HUES48 (cell line): Measurements from ENCODE around the gene SRI.

Source experiments
- H3K27ac ChIP-seq: one replicate; pipeline ENCODE4 v1.7.0; 2013; ENCODE audit warnings: low read depth, low read length, inconsistent platforms
- H3K27me3 ChIP-seq: 2 replicates; pipeline ENCODE4 v1.6.1; 2013; ENCODE audit warnings: mild to moderate bottlenecking, low read length; ENCODE audit not compliant: control insufficient read depth, insufficient read depth
- H3K36me3 ChIP-seq: 2 replicates; pipeline ENCODE4 v1.6.1; 2013; ENCODE audit warnings: low read length; ENCODE audit not compliant: control insufficient read depth, insufficient read depth
- H3K4me1 ChIP-seq: 2 replicates; pipeline ENCODE4 v1.6.1; 2013; ENCODE audit warnings: mild to moderate bottlenecking, low read length; ENCODE audit not compliant: control insufficient read depth, insufficient read depth
- H3K4me3 ChIP-seq: 2 replicates; pipeline ENCODE4 v1.5.1; 2013; ENCODE audit warnings: mild to moderate bottlenecking, low read depth, low read length
- H3K9ac ChIP-seq: 2 replicates; pipeline ENCODE4 v1.6.1; 2013; ENCODE audit warnings: mild to moderate bottlenecking, low read depth, low read length, moderate library complexity
- H3K9me3 ChIP-seq: 2 replicates; pipeline ENCODE4 v1.6.1; 2013; ENCODE audit warnings: low read length; ENCODE audit not compliant: control insufficient read depth, insufficient read depth

SRI gene

GRCh38 chr7:88256906-88257305, 37.1 kb upstream of the SRI start:
- Histone ChIP-seq H3K27ac (no peak overlapping the region), H3K4me3 (no peak overlapping the region), H3K9me3 (peaks cover 5% of the 10 kb centered on the region), H3K4me1 (no peaks in the 10 kb centered on the region), H3K27me3 (no peaks in the 10 kb centered on the region), H3K9ac (no peak overlapping the region), H3K36me3 (no peaks in the 10 kb centered on the region)

- Histone ChIP-seq H3K9me3 (peaks cover 5% of the 10 kb centered on the region), H3K4me1 (no peaks in the 10 kb centered on the region), H3K9ac (no peak overlapping the region), H3K36me3 (no peaks in the 10 kb centered on the region), H3K27me3 (no peaks in the 10 kb centered on the region), H3K27ac (no peak overlapping the region), H3K4me3 (no peak overlapping the region)
Measured at GRCh38 chr7:88254721-88255424, 35.0 kb upstream of the SRI start.

GRCh38 chr7:88253640-88254039, 33.8 kb upstream of the SRI start:
- H3K4me3 ChIP-seq, result no peak overlapping the region
- H3K4me1 ChIP-seq, result no peaks in the 10 kb centered on the region
- no peaks in the 10 kb centered on the region for H3K27me3 ChIP-seq
- no peak overlapping the region for H3K27ac ChIP-seq
- H3K36me3 ChIP-seq, result no peaks in the 10 kb centered on the region
- peaks cover 5% of the 10 kb centered on the region for H3K9me3 ChIP-seq
- H3K9ac ChIP-seq, result no peak overlapping the region

GRCh38 chr7:88244258-88244657, 24.4 kb upstream of the SRI start:
- no peaks in the 10 kb centered on the region for H3K9me3 ChIP-seq
- H3K27ac ChIP-seq, result no peak overlapping the region
- no peak overlapping the region for H3K4me3 ChIP-seq
- H3K27me3 ChIP-seq, result no peaks in the 10 kb centered on the region
- H3K36me3 ChIP-seq, result no peaks in the 10 kb centered on the region
- no peaks in the 10 kb centered on the region for H3K4me1 ChIP-seq
- H3K9ac ChIP-seq, result no peak overlapping the region

GRCh38 chr7:88243345-88243909, 23.6 kb upstream of the SRI start:
- Histone ChIP-seq H3K36me3 (no peaks in the 10 kb centered on the region), H3K27me3 (no peaks in the 10 kb centered on the region), H3K4me3 (no peak overlapping the region), H3K27ac (no peak overlapping the region), H3K9ac (no peak overlapping the region), H3K4me1 (no peaks in the 10 kb centered on the region), H3K9me3 (no peaks in the 10 kb centered on the region)

GRCh38 chr7:88239852-88240251, 20.0 kb upstream of the SRI start:
- no peak overlapping the region for H3K9ac ChIP-seq
- peaks cover 4% of the 10 kb centered on the region; the same call in 1 of the 2 replicates for H3K4me1 ChIP-seq
- H3K36me3 ChIP-seq, result no peaks in the 10 kb centered on the region
- H3K4me3 ChIP-seq, result no peak overlapping the region
- no peaks in the 10 kb centered on the region for H3K27me3 ChIP-seq
- no peak overlapping the region for H3K27ac ChIP-seq
- no peaks in the 10 kb centered on the region for H3K9me3 ChIP-seq

- Histone ChIP-seq H3K9ac (no peak overlapping the region), H3K27me3 (no peaks in the 10 kb centered on the region), H3K9me3 (no peaks in the 10 kb centered on the region), H3K4me3 (no peak overlapping the region), H3K27ac (no peak overlapping the region), H3K36me3 (no peaks in the 10 kb centered on the region), H3K4me1 (peaks cover 4% of the 10 kb centered on the region; the same call in 1 of the 2 replicates)
Measured at GRCh38 chr7:88233828-88234227, 14.0 kb upstream of the SRI start.

GRCh38 chr7:88230646-88231045, 10.8 kb upstream of the SRI start:
- Histone ChIP-seq H3K9ac (no peak overlapping the region), H3K9me3 (no peaks in the 10 kb centered on the region), H3K27me3 (no peaks in the 10 kb centered on the region), H3K4me3 (no peak overlapping the region), H3K36me3 (no peaks in the 10 kb centered on the region), H3K4me1 (no peaks in the 10 kb centered on the region; the same call in 1 of the 2 replicates), H3K27ac (no peak overlapping the region)

GRCh38 chr7:88229302-88229995, 9.6 kb upstream of the SRI start:
- Histone ChIP-seq H3K36me3 (no peaks in the 10 kb centered on the region), H3K4me1 (no peaks in the 10 kb centered on the region)

GRCh38 chr7:88226886-88227516, 7.2 kb upstream of the SRI start:
- no peak overlapping the region for H3K4me3 ChIP-seq
- no peaks in the 10 kb centered on the region for H3K27me3 ChIP-seq
- no peak overlapping the region for H3K27ac ChIP-seq
- no peak overlapping the region for H3K9ac ChIP-seq
- H3K4me1 ChIP-seq, result no peaks in the 10 kb centered on the region
- no peaks in the 10 kb centered on the region for H3K36me3 ChIP-seq
- H3K9me3 ChIP-seq, result no peaks in the 10 kb centered on the region

More at GRCh38 chr7:88229302-88229995, 9.6 kb upstream of the SRI start:
- Histone ChIP-seq H3K4me3 (no peak overlapping the region), H3K9ac (no peak overlapping the region), H3K27ac (no peak overlapping the region), H3K27me3 (no peaks in the 10 kb centered on the region), H3K9me3 (no peaks in the 10 kb centered on the region)

- no peak overlapping the region for H3K27ac ChIP-seq
- no peaks in the 10 kb centered on the region for H3K27me3 ChIP-seq
- no peak overlapping the region for H3K9ac ChIP-seq
- no peaks in the 10 kb centered on the region for H3K36me3 ChIP-seq
- no peaks in the 10 kb centered on the region for H3K9me3 ChIP-seq
- peaks cover 1% of the 10 kb centered on the region; the same call in 1 of the 2 replicates for H3K4me1 ChIP-seq
- no peak overlapping the region for H3K4me3 ChIP-seq
Measured at GRCh38 chr7:88226201-88226600, 6.4 kb upstream of the SRI start.
